ENCODE data around the gene PIK3C2G. TPM values are rescaled to one million over a fixed set of nuclear protein-coding genes. Genes with fewer than 3 reads are reported as not detected.
A peak's percentile ranks its signal among the peaks of the same experiment; 100 is the strongest.

Gene PIK3C2G
- total RNA-seq, 1 donor from 2014 or later = 0.59 TPM

DNA sequence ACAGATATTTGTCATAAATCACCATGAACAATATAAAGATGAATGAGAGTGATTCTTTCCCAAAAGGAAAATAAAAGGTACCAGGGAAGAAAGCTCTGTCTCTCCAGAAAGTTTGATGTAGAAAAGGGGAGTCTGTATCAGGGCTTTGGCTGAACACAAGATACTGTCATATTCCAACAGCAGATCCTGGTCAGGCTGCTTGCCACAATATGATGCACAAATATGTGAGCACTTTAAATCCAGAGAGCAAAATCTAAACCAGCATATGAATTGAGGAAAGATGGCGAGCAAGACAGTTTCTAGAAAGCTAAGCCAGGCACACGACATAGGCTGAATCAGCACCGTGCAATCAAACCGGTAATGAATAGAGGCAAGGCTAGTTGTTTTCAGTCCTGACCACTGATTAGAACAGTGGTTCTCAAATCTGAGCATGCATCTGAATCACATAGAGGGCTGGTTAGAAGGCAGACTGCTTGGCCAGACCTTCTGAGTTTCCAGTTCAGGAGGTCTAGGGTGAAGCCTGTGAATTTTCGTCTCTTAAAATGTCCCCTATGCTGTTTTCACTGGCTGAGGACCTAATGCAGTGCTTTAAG lies 415.8 kb downstream of the PIK3C2G start:
- no peaks in the 10 kb centered on the region for H3K36me3 ChIP-seq
- H3K27ac ChIP-seq = no peak overlapping the region
- ATAC-seq = no peak
- TF ChIP-seq, protein P1, sequence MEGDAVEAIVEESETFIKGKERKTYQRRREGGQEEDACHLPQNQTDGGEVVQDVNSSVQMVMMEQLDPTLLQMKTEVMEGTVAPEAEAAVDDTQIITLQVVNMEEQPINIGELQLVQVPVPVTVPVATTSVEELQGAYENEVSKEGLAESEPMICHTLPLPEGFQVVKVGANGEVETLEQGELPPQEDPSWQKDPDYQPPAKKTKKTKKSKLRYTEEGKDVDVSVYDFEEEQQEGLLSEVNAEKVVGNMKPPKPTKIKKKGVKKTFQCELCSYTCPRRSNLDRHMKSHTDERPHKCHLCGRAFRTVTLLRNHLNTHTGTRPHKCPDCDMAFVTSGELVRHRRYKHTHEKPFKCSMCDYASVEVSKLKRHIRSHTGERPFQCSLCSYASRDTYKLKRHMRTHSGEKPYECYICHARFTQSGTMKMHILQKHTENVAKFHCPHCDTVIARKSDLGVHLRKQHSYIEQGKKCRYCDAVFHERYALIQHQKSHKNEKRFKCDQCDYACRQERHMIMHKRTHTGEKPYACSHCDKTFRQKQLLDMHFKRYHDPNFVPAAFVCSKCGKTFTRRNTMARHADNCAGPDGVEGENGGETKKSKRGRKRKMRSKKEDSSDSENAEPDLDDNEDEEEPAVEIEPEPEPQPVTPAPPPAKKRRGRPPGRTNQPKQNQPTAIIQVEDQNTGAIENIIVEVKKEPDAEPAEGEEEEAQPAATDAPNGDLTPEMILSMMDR (IDR thresholded peaks at IDR 0.05) = no peak
- H3K4me1 ChIP-seq = no peaks in the 10 kb centered on the region
- intact Hi-C loops (cut with DNase I) = no loop called here
- H3K4me3 ChIP-seq = no peak overlapping the region
- no peak for DNase-seq
- H3K9me3 ChIP-seq = no peaks in the 10 kb centered on the region
- no peaks in the 10 kb centered on the region for H3K27me3 ChIP-seq (ENCODE audit: low read depth)

DNA sequence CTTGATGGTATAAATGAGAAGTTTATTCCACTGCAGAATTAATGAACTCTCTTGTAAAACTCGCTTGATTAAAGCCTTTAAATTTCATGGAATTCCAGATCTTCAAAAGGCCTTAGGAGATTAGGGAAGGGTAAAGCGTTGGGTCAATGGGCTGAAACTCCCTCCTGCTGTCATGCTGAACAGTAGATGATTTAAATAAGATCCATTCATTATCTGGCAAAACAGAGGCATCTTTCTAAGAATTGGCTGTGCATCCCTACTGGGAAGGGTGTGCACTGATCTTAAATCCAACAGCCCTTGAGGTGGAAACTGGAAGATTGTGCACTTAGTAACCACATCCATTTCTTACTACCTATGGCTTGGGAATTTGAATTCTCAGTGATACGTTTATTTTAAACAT lies 420.5 kb downstream of the PIK3C2G start:
- DNase-seq (no peak), ATAC-seq (no peak)
- H3K27me3 ChIP-seq (ENCODE audit: low read depth) = no peaks in the 10 kb centered on the region
- no peak overlapping the region for H3K4me3 ChIP-seq
- no peaks in the 10 kb centered on the region for H3K9me3 ChIP-seq
- intact Hi-C loops (cut with DNase I) = no loop called here
- no peaks in the 10 kb centered on the region for H3K4me1 ChIP-seq
- H3K27ac ChIP-seq = no peak overlapping the region
- TF ChIP-seq, protein P1 (IDR thresholded peaks at IDR 0.05) = no peak
- no peaks in the 10 kb centered on the region for H3K36me3 ChIP-seq

DNA sequence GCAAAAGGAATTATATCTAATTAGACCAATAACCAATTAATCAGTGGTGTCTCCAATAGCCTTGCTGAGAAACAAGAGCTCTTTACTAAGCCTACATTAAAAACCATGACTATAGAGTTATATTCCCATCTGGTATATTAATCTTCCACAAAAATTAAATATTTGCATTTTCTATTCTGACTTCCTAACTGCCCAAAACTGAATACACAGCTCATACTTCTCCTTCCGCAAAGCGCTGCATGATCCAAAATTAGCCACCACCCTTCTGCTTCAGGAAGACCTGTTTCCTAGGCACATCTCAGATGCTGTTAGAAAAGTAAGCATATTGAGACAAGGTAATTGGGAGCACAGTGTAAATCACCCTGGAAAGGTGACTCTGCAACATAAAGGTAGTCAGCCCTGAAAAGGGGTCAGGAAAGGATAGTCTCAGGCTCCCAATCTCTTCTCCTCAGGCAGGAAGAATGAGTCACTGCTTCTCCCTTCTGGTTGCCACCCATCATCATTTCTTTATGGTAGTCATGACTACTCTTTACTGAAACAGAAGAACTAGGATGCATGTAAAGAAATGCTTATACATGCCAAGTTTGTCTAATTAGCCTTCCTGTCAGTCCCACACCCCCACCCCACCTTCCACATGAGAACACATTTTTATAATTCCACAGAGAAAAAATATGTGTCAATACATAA lies 422.2 kb downstream of the PIK3C2G start:
- TF ChIP-seq, protein P1 (IDR thresholded peaks at IDR 0.05) = no peak
- intact Hi-C loops (cut with DNase I) = no loop called here
- H3K4me3 ChIP-seq = no peak overlapping the region
- no peaks in the 10 kb centered on the region for H3K27me3 ChIP-seq (ENCODE audit: low read depth)
- H3K36me3 ChIP-seq = no peaks in the 10 kb centered on the region
- no peaks in the 10 kb centered on the region for H3K9me3 ChIP-seq
- no peak for DNase-seq
- no peaks in the 10 kb centered on the region for H3K4me1 ChIP-seq
- peak in 1 of 2 donors; percentile 42 for ATAC-seq
- H3K27ac ChIP-seq = no peak overlapping the region

DNA sequence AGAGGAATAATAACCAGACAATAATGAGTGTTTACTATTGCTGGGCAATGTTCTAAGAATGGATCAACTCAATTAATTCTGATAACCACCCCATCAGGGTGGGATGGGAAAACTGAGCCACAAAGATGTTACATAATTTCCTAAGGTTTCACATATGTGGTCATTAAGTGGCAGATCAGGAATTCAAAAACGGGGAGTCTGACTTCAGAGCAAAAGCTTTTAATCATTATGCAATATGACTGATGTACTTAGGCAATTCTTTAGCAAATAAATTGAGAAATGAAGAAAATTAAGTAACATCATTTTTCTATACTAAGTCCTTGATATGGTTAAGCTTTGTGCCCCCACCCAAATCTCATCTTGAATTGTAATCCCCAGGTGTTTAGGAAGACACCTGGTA lies 423.1 kb downstream of the PIK3C2G start:
- Histone ChIP-seq H3K4me3 (no peak overlapping the region), H3K4me1 (no peaks in the 10 kb centered on the region), H3K27me3 (ENCODE audit: low read depth) (no peaks in the 10 kb centered on the region), H3K27ac (no peak overlapping the region), H3K9me3 (no peaks in the 10 kb centered on the region), H3K36me3 (no peaks in the 10 kb centered on the region)
- ATAC-seq = peak in 1 of 2 donors; percentile 37
- DNase-seq = no peak
- TF ChIP-seq, protein P1 (IDR thresholded peaks at IDR 0.05) = no peak
- intact Hi-C loops (cut with DNase I) = no loop called here

DNA sequence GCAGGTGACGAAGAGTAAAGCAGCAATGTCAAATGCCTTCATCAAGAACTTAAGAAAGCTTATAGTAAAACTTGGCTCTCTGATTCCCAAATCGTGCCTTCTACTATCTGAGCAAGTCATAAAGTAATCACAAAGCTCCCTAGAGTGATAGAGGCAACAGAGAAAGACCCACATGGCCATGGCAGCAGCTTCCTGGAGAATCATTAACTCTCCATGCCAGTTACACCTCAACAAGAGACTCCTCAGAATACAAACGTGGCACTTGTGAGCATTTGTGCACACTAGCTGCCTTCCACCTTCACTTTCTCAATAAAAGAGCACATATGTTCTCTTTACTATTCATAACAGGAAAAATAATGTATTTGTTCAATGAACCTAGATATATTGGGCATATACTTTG lies 428.5 kb downstream of the PIK3C2G start:
- Histone ChIP-seq H3K4me3 (no peak overlapping the region), H3K36me3 (no peaks in the 10 kb centered on the region), H3K27me3 (ENCODE audit: low read depth) (no peaks in the 10 kb centered on the region), H3K27ac (no peak overlapping the region), H3K9me3 (no peaks in the 10 kb centered on the region), H3K4me1 (no peaks in the 10 kb centered on the region)
- intact Hi-C loops (cut with DNase I) = no loop called here
- DNase-seq = no peak
- no peak for ATAC-seq
- TF ChIP-seq, protein P1 (IDR thresholded peaks at IDR 0.05) = no peak
